ENCODE measurements around the gene TMX1. TPM values are rescaled to one million over a fixed set of nuclear protein-coding genes. Genes with fewer than 3 reads are reported as not detected.

The TMX1 gene
- total and polyA plus RNA-seq, 7 donors, result 6.6 to 16.1 (median 11.0) TPM

GRCh38 chr14:51284241-51284640 is 44.2 kb downstream of the TMX1 start:
- no peak for ATAC-seq

DNA sequence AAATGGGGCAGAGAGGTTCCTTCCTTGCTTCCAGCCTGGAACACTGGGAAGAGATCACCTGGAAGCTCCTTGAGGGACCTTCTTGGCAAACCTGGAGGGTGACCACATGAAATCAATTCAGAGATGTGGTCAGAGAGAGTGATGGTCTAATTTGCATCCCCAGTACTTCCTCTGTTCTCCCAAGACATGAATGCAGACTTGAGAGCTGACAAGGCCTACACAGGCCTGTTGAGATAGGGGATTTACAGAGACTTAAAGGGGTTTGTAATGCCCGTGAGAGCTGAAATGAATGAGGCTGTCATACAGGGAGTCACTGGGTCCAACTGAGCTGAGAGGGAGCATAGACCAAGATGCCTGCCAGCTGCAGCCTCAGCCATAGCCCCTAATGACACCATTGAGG is 45.1 kb downstream of the TMX1 start:
- intact Hi-C loops (cut with DNase I), result loop anchor here in 1 of 2 donors (5.0 kb wide), 1 partner anchor 92 kb away; no protein-coding TSS in a partner anchor
- ATAC-seq, result no peak
- 74 to 90% (median 87%) methylated on average over 1 of the region's 1 CpG for WGBS, 3 donors

More at GRCh38 chr14:51284241-51284640, 44.2 kb downstream of the TMX1 start:
- intact Hi-C loops (cut with DNase I), result loop anchor here (5.0 kb wide), 1 partner anchor 368 kb away; the partner anchor contains the start of gene FRMD6 (in 2 of the 2)
- DNase-seq, result no peak
- no peak overlapping the region for H3K4me3 ChIP-seq
- H3K36me3 ChIP-seq (ENCODE audit: insufficient read depth in 1 of 2, low read depth in 1 of 2), result peaks cover 0 to 5% of the 10 kb centered on the region in 2 donors
- H3K27ac ChIP-seq, result no peak overlapping the region
- no peaks in the 10 kb centered on the region for H3K4me1 ChIP-seq
- H3K9me3 ChIP-seq, result no peaks in the 10 kb centered on the region
- H3K27me3 ChIP-seq (ENCODE audit: insufficient read depth in 3 of 3, low read length in 2 of 3), result no peaks in the 10 kb centered on the region
- TF ChIP-seq CTCF (IDR thresholded peaks at IDR 0.05), result no peak

GRCh38 chr14:51289169-51289568 is 49.1 kb downstream of the TMX1 start:
- no peak for ATAC-seq
- H3K27me3 ChIP-seq (ENCODE audit: insufficient read depth in 3 of 3, low read length in 2 of 3), result no peaks in the 10 kb centered on the region
- no peak overlapping the region for H3K4me3 ChIP-seq
- no peak for TF ChIP-seq CTCF (IDR thresholded peaks at IDR 0.05)
- intact Hi-C loops (cut with DNase I), result loop anchor here in 1 of 2 donors (5.0 kb wide), 1 partner anchor 88 kb away; no protein-coding TSS in a partner anchor
- no peaks in the 10 kb centered on the region for H3K9me3 ChIP-seq
- DNase-seq, result no peak
- H3K27ac ChIP-seq, result no peak overlapping the region
- H3K36me3 ChIP-seq (ENCODE audit: insufficient read depth in 1 of 2, low read depth in 1 of 2), result no peaks in the 10 kb centered on the region
- H3K4me1 ChIP-seq, result no peaks in the 10 kb centered on the region

More for the DNA sequence above, 45.1 kb downstream of the TMX1 start:
- Histone ChIP-seq H3K36me3 (ENCODE audit: insufficient read depth in 1 of 2, low read depth in 1 of 2) (peaks cover 0 to 5% of the 10 kb centered on the region in 2 donors), H3K4me1 (no peaks in the 10 kb centered on the region), H3K27me3 (ENCODE audit: insufficient read depth in 3 of 3, low read length in 2 of 3) (no peaks in the 10 kb centered on the region), H3K4me3 (no peak overlapping the region), H3K9me3 (no peaks in the 10 kb centered on the region), H3K27ac (no peak overlapping the region)
- no peak for DNase-seq
- no peak for TF ChIP-seq CTCF (IDR thresholded peaks at IDR 0.05)

- Histone ChIP-seq H3K27me3 (ENCODE audit: insufficient read depth in 3 of 3, low read length in 2 of 3) (no peaks in the 10 kb centered on the region), H3K4me1 (no peaks in the 10 kb centered on the region), H3K36me3 (ENCODE audit: insufficient read depth in 1 of 2, low read depth in 1 of 2) (no peaks in the 10 kb centered on the region), H3K4me3 (no peak overlapping the region), H3K27ac (no peak overlapping the region), H3K9me3 (no peaks in the 10 kb centered on the region)
- no peak for ATAC-seq
- no peak for TF ChIP-seq CTCF (IDR thresholded peaks at IDR 0.05)
- intact Hi-C loops (cut with DNase I), result no loop called here
- WGBS, 3 donors, result 95 to 100% (median 96%) methylated on average over 1 of the region's 1 CpG
- DNase-seq, result no peak
Observed at GRCh38 chr14:51290132-51290531, 50.1 kb downstream of the TMX1 start.

- H3K36me3 ChIP-seq (ENCODE audit: insufficient read depth in 1 of 2, low read depth in 1 of 2), result no peaks in the 10 kb centered on the region
- no peak overlapping the region for H3K4me3 ChIP-seq
- H3K4me1 ChIP-seq, result no peaks in the 10 kb centered on the region
- no peak overlapping the region for H3K27ac ChIP-seq
- DNase-seq (no peak), ATAC-seq (no peak)
- no peaks in the 10 kb centered on the region for H3K9me3 ChIP-seq
- WGBS, 3 donors, result 94 to 97% (median 96%) methylated on average over 4 of the region's 4 CpGs
- TF ChIP-seq CTCF (IDR thresholded peaks at IDR 0.05), result no peak
- no peaks in the 10 kb centered on the region for H3K27me3 ChIP-seq (ENCODE audit: insufficient read depth in 3 of 3, low read length in 2 of 3)
- intact Hi-C loops (cut with DNase I), result no loop called here
Observed at GRCh38 chr14:51291016-51291415, 51.0 kb downstream of the TMX1 start.

Measured in psoas muscle (tissue), 8 donors.